Naive thymus-derived CD4-positive, alpha-beta T cell (primary cell): ENCODE data around the gene CCDC136. TPM values are rescaled to one million over a fixed set of nuclear protein-coding genes. Genes with fewer than 3 reads are reported as not detected.

Experiments used
- ATAC-seq: fragments of 150-1000 bp; cut with Tn5 transposase; 2 replicates; pipeline ENCODE4 v1.10.0; 2021; ENCODE audit warnings: mild to moderate bottlenecking, moderate library complexity
- CTCF ChIA-PET: fragments of 350-600 bp; sonication (Branson Sonifier 250); formaldehyde crosslinking; loops from one replicate; lab custom pipeline; 2021; ENCODE audit warnings: antibody characterized with exemption; lab: Charles Lee
- POLR2A ChIA-PET: fragments of 350-600 bp; sonication (Branson Sonifier 250); formaldehyde crosslinking; loops from one replicate; lab custom pipeline; 2021; ENCODE audit warnings: antibody characterized with exemption, inconsistent platforms; lab: Charles Lee
- DNase-seq, 9 donors: peaks; one replicate each; pipeline versions ENCODE4 v3.0.0 to v3.0.0-alpha.2; 2020 to 2022; ENCODE audit warnings: mixed read lengths in 1 of 9
- H3K27ac ChIP-seq: one replicate; pipeline ENCODE4 v1.7.0; 2013; ENCODE audit warnings: mild to moderate bottlenecking, low read depth, low read length, moderate library complexity
- H3K27me3 ChIP-seq, 2 donors: one replicate each; pipeline ENCODE4 v1.7.0; 2013; ENCODE audit warnings: low read length in 2 of 2, mild to moderate bottlenecking in 2 of 2, moderate library complexity in 2 of 2; ENCODE audit not compliant: control insufficient read depth in 2 of 2, insufficient read depth in 2 of 2
- H3K36me3 ChIP-seq, 3 experiments: 1 replicate in 2 of 3; 2 replicates in 1 of 3; pipeline ENCODE4 v1.7.0; 2013; ENCODE audit warnings: low read length in 3 of 3, mild to moderate bottlenecking in 3 of 3, moderate library complexity in 1 of 3; ENCODE audit not compliant: insufficient read depth in 3 of 3, control insufficient read depth in 2 of 3
- H3K4me1 ChIP-seq, 2 donors: one replicate each; pipeline ENCODE4 v1.7.0; 2013; ENCODE audit warnings: low read length in 2 of 2, mild to moderate bottlenecking in 2 of 2, moderate library complexity in 1 of 2; ENCODE audit not compliant: control insufficient read depth in 2 of 2, insufficient read depth in 2 of 2
- H3K4me3 ChIP-seq: 2 replicates; pipeline ENCODE4 v1.7.0; 2013; ENCODE audit warnings: mild to moderate bottlenecking, low read length
- H3K9me3 ChIP-seq, 3 experiments: 1 replicate in 2 of 3; 2 replicates in 1 of 3; pipeline ENCODE4 v1.7.0; 2013; ENCODE audit warnings: low read length in 3 of 3; ENCODE audit not compliant: control insufficient read depth in 2 of 3
- H3K27ac Mint-ChIP-seq, 9 donors: one replicate each; pipeline ENCODE4 v1.8.0; 2020 to 2022; ENCODE audit warnings: mixed read lengths in 9 of 9, mild to moderate bottlenecking in 8 of 9, moderate library complexity in 5 of 9, inconsistent platforms in 2 of 9
- H3K27me3 Mint-ChIP-seq, 5 donors: one replicate each; pipeline ENCODE4 v1.8.0; 2021 to 2022; ENCODE audit warnings: mixed read lengths in 5 of 5, mild to moderate bottlenecking in 1 of 5
- H3K36me3 Mint-ChIP-seq, 5 donors: one replicate each; pipeline ENCODE4 v1.8.0; 2020 to 2022; ENCODE audit warnings: mixed read lengths in 5 of 5, mild to moderate bottlenecking in 3 of 5, inconsistent platforms in 1 of 5
- H3K4me1 Mint-ChIP-seq, 7 donors: one replicate each; pipeline ENCODE4 v1.8.0; 2020 to 2022; ENCODE audit warnings: mixed read lengths in 7 of 7, mild to moderate bottlenecking in 3 of 7, inconsistent platforms in 1 of 7
- H3K4me3 Mint-ChIP-seq, 10 donors: one replicate each; pipeline ENCODE4 v1.8.0; 2020 to 2022; ENCODE audit warnings: mild to moderate bottlenecking in 10 of 10, mixed read lengths in 10 of 10, moderate library complexity in 6 of 10, inconsistent platforms in 2 of 10
- H3K9me3 Mint-ChIP-seq, 11 donors: one replicate each; pipeline ENCODE4 v1.8.0; 2020 to 2022; ENCODE audit warnings: mixed read lengths in 11 of 11, mild to moderate bottlenecking in 4 of 11, inconsistent platforms in 1 of 11, moderate library complexity in 1 of 11
- intact Hi-C, 2 donors: fragments of 100-400 bp; cut with micrococcal nuclease; formaldehyde crosslinking; loops; one replicate each; pipeline ENCODE4 v1.15.1; 2023
- polyA plus RNA-seq, 2 donors: library from polyadenylated mRNA; unstranded; fragments of 300-500 nt; fragmentation: Illumina TruSeq; gene quantifications; one replicate each; pipeline ENCODE4 v1.2.3, GENCODE V29; 2021
- total RNA-seq, 6 experiments: library from RNA in 5 of 6; stranded (reverse) in 5 of 6; gene quantifications; 1 replicate in 5 of 6; 2 replicates in 1 of 6; pipeline ENCODE4 v1.2.3 and lab custom pipeline; 2021 to 2026

The CCDC136 gene
- total and polyA plus RNA-seq, 7 experiments from 2014 or later = 0.70 to 14.0 (median 7.2) TPM

- peaks cover 5 to 18% (median 13%) of the 10 kb centered on the region in 7 donors for H3K4me1 Mint-ChIP-seq
- H3K27me3 Mint-ChIP-seq = peaks cover 15 to 54% (median 23%) of the 10 kb centered on the region in 5 donors
- Histone ChIP-seq H3K4me3 (no peak overlapping the region), H3K27ac (no peak overlapping the region), H3K9me3 (no peaks in the 10 kb centered on the region), H3K27me3 (peaks cover 3 to 15% of the 10 kb centered on the region in 2 donors), H3K36me3 (no peaks in the 10 kb centered on the region), H3K4me1 (peaks cover 0 to 9% of the 10 kb centered on the region in 2 donors)
- POLR2A ChIA-PET = no interaction called here
- intact Hi-C loops = no loop called here
- no peak for DNase-seq
- CTCF ChIA-PET = interaction anchor here (0.7 kb wide), 1 partner anchor 1924 kb away, joined by 3 read pairs; no protein-coding TSS in a partner anchor
- H3K4me3 Mint-ChIP-seq = no peak overlapping the region
- H3K36me3 Mint-ChIP-seq = no peaks in the 10 kb centered on the region
- no peak overlapping the region for H3K27ac Mint-ChIP-seq
- no peaks in the 10 kb centered on the region for H3K9me3 Mint-ChIP-seq
- ATAC-seq = no peak
Observed at GRCh38 chr7:128832880-128833147, 41.0 kb downstream of the CCDC136 start.

- no peaks in the 10 kb centered on the region for H3K36me3 ChIP-seq
- H3K27ac ChIP-seq = no peak overlapping the region
- Mint-ChIP-seq H3K27ac (no peak overlapping the region), H3K4me3 (no peak overlapping the region), H3K4me1 (peaks cover 5 to 18% (median 13%) of the 10 kb centered on the region in 7 donors), H3K9me3 (no peaks in the 10 kb centered on the region), H3K27me3 (peaks cover 10 to 48% (median 18%) of the 10 kb centered on the region in 5 donors), H3K36me3 (no peaks in the 10 kb centered on the region)
- intact Hi-C loops = no loop called here
- POLR2A ChIA-PET = interaction anchor here (0.7 kb wide), 1 partner anchor 70 kb away, joined by 3 read pairs; no protein-coding TSS in a partner anchor
- H3K4me3 ChIP-seq = no peak overlapping the region
- H3K9me3 ChIP-seq = no peaks in the 10 kb centered on the region
- ATAC-seq = no peak
- peaks cover 3 to 13% of the 10 kb centered on the region in 2 donors for H3K27me3 ChIP-seq
- CTCF ChIA-PET = interaction anchor here (0.7 kb wide), 1 partner anchor 1924 kb away, joined by 3 read pairs; no protein-coding TSS in a partner anchor
- peaks cover 0 to 9% of the 10 kb centered on the region in 2 donors for H3K4me1 ChIP-seq
- no peak for DNase-seq
Observed at GRCh38 chr7:128833148-128833945, 41.6 kb downstream of the CCDC136 start.

GRCh38 chr7:128833946-128834325, 42.2 kb downstream of the CCDC136 start:
- no peak overlapping the region for H3K4me3 ChIP-seq
- ChIA-PET CTCF (no interaction called here), POLR2A (interaction anchor here (0.7 to 0.9 kb wide), 2 partner anchors 51 to 69 kb away, joined by 3 to 4 read pairs; no protein-coding TSS in a partner anchor)

GRCh38 chr7:128835231-128835751, 43.5 kb downstream of the CCDC136 start:
- Mint-ChIP-seq H3K4me1 (peaks cover 0 to 9% (median 6%) of the 10 kb centered on the region in 7 donors), H3K4me3 (no peak overlapping the region), H3K27ac (no peak overlapping the region), H3K36me3 (no peaks in the 10 kb centered on the region), H3K27me3 (peaks cover 0 to 33% (median 4%) of the 10 kb centered on the region in 5 donors), H3K9me3 (no peaks in the 10 kb centered on the region)
- intact Hi-C loops = no loop called here
- DNase-seq (no peak), ATAC-seq (no peak)
- ChIA-PET POLR2A (interaction anchor here (0.6 kb wide), 1 partner anchor 79 kb away, joined by 3 read pairs; no protein-coding TSS in a partner anchor), CTCF (no interaction called here)
- Histone ChIP-seq H3K36me3 (no peaks in the 10 kb centered on the region), H3K27ac (no peak overlapping the region), H3K4me3 (no peak overlapping the region), H3K9me3 (no peaks in the 10 kb centered on the region), H3K4me1 (no peaks in the 10 kb centered on the region), H3K27me3 (no peaks in the 10 kb centered on the region)

More at GRCh38 chr7:128833946-128834325, 42.2 kb downstream of the CCDC136 start:
- Mint-ChIP-seq H3K4me3 (no peak overlapping the region), H3K27me3 (peaks cover 7 to 43% (median 13%) of the 10 kb centered on the region in 5 donors), H3K27ac (no peak overlapping the region), H3K9me3 (no peaks in the 10 kb centered on the region), H3K36me3 (no peaks in the 10 kb centered on the region), H3K4me1 (peaks cover 5 to 18% (median 13%) of the 10 kb centered on the region in 7 donors)
- DNase-seq = no peak
- no peak for ATAC-seq
- H3K27ac ChIP-seq = no peak overlapping the region
- H3K27me3 ChIP-seq = peaks cover 3 to 8% of the 10 kb centered on the region in 2 donors
- H3K4me1 ChIP-seq = peaks cover 0 to 9% of the 10 kb centered on the region in 2 donors
- H3K36me3 ChIP-seq = no peaks in the 10 kb centered on the region
- H3K9me3 ChIP-seq = no peaks in the 10 kb centered on the region
- intact Hi-C loops = no loop called here

GRCh38 chr7:128835790-128836641, 44.2 kb downstream of the CCDC136 start:
- Histone ChIP-seq H3K4me3 (no peak overlapping the region), H3K4me1 (no peaks in the 10 kb centered on the region), H3K27ac (no peak overlapping the region), H3K27me3 (no peaks in the 10 kb centered on the region), H3K9me3 (no peaks in the 10 kb centered on the region), H3K36me3 (no peaks in the 10 kb centered on the region)
- POLR2A ChIA-PET = no interaction called here
- H3K36me3 Mint-ChIP-seq = no peaks in the 10 kb centered on the region
- ATAC-seq = no peak
- H3K9me3 Mint-ChIP-seq = no peaks in the 10 kb centered on the region
- H3K4me3 Mint-ChIP-seq = no peak overlapping the region
- H3K27ac Mint-ChIP-seq = no peak overlapping the region
- CTCF ChIA-PET = no interaction called here
- DNase-seq = no peak
- H3K27me3 Mint-ChIP-seq = peaks cover 0 to 27% (median 0%) of the 10 kb centered on the region in 5 donors
- H3K4me1 Mint-ChIP-seq = peaks cover 0 to 4% (median 0%) of the 10 kb centered on the region in 7 donors
- intact Hi-C loops = no loop called here

- H3K36me3 ChIP-seq = no peaks in the 10 kb centered on the region
- no peaks in the 10 kb centered on the region for H3K4me1 ChIP-seq
- no peaks in the 10 kb centered on the region for H3K36me3 Mint-ChIP-seq
- no peaks in the 10 kb centered on the region for H3K27me3 ChIP-seq
- no peak for ATAC-seq
- ChIA-PET CTCF (no interaction called here), POLR2A (no interaction called here)
- H3K4me3 Mint-ChIP-seq = no peak overlapping the region
- H3K9me3 Mint-ChIP-seq = no peaks in the 10 kb centered on the region
- no peak overlapping the region for H3K27ac ChIP-seq
- intact Hi-C loops = no loop called here
- H3K27ac Mint-ChIP-seq = no peak overlapping the region
- H3K9me3 ChIP-seq = no peaks in the 10 kb centered on the region
- no peak overlapping the region for H3K4me3 ChIP-seq
- no peak for DNase-seq
- H3K4me1 Mint-ChIP-seq = no peaks in the 10 kb centered on the region
- H3K27me3 Mint-ChIP-seq = peaks cover 0 to 19% (median 0%) of the 10 kb centered on the region in 5 donors
Observed at GRCh38 chr7:128836729-128837348, 45.1 kb downstream of the CCDC136 start.
